Cerebellar nuclear complex (tissue), 1 donor: ENCODE measurements around the gene MUSK.
"Not testable (repeated sequence)": the region's sequence is repeated elsewhere in the genome, so short reads cannot be mapped to it uniquely, and the experiment has no call there.

Experiments used
- DNase-seq, 2 experiments: peaks; one replicate each; lab custom pipeline; 2025; lab: John Stamatoyannopoulos, UW

Gene MUSK

GRCh38 chr9:110810262-110810976 lies 141.8 kb downstream of the MUSK start:
- DNase-seq: no peak

- no peak for DNase-seq
Measured at GRCh38 chr9:110812886-110813285, 144.3 kb downstream of the MUSK start.

- DNase-seq: no peak
Measured at GRCh38 chr9:110814159-110814558, 145.6 kb downstream of the MUSK start.

- DNase-seq: no peak
Measured at GRCh38 chr9:110815361-110815760, 146.8 kb downstream of the MUSK start.

- no peak for DNase-seq
Measured at GRCh38 chr9:110820381-110820780, 151.8 kb downstream of the MUSK start.

- no peak for DNase-seq
Measured at GRCh38 chr9:110821064-110821463, 152.5 kb downstream of the MUSK start.

- not testable (repeated sequence) for DNase-seq
Measured at GRCh38 chr9:110825129-110825528, 156.5 kb downstream of the MUSK start.

GRCh38 chr9:110825950-110826349 lies 157.4 kb downstream of the MUSK start:
- no peak for DNase-seq

GRCh38 chr9:110826400-110826799 lies 157.8 kb downstream of the MUSK start:
- not testable (repeated sequence) for DNase-seq

GRCh38 chr9:110828264-110828663 lies 159.7 kb downstream of the MUSK start:
- DNase-seq: no peak

- DNase-seq: no peak
Measured at GRCh38 chr9:110830495-110830894, 161.9 kb downstream of the MUSK start.

- DNase-seq: no peak
Measured at GRCh38 chr9:110832926-110833325, 164.3 kb downstream of the MUSK start.

- DNase-seq: no peak
Measured at GRCh38 chr9:110835404-110835803, 166.8 kb downstream of the MUSK start.

GRCh38 chr9:110835859-110836271 lies 167.3 kb downstream of the MUSK start:
- DNase-seq: no peak

GRCh38 chr9:110837401-110838005 lies 168.9 kb downstream of the MUSK start:
- no peak for DNase-seq

- DNase-seq: no peak
Measured at GRCh38 chr9:110842169-110842568, 173.6 kb downstream of the MUSK start.

- no peak for DNase-seq
Measured at GRCh38 chr9:110842986-110843385, 174.4 kb downstream of the MUSK start.

GRCh38 chr9:110844121-110844520 lies 175.5 kb downstream of the MUSK start:
- DNase-seq: no peak

- DNase-seq: no peak
Measured at GRCh38 chr9:110846215-110846614, 177.6 kb downstream of the MUSK start.

- DNase-seq: no peak
Measured at GRCh38 chr9:110847671-110848070, 179.1 kb downstream of the MUSK start.

GRCh38 chr9:110850401-110851135 lies 182.0 kb downstream of the MUSK start:
- DNase-seq: no peak
